HG03108 (cell line): ENCODE results near the gene TFG.
A peak's percentile ranks its signal among the peaks of the same experiment; 100 is the strongest.

Experiments
- ATAC-seq: cut with Tn5 transposase; IDR thresholded peaks from one replicate; pipeline ENCODE4 v1.9.1; 2021; ENCODE audit warnings: moderate library complexity; ENCODE audit not compliant: unreplicated experiment

Gene TFG

GRCh38 chr3:100753846-100754245 is 44.6 kb downstream of the TFG start:
- ATAC-seq = no peak

GRCh38 chr3:100754563-100755334 is 45.5 kb downstream of the TFG start:
- ATAC-seq = no peak

GRCh38 chr3:100756441-100756840 is 47.1 kb downstream of the TFG start:
- no peak for ATAC-seq

DNA sequence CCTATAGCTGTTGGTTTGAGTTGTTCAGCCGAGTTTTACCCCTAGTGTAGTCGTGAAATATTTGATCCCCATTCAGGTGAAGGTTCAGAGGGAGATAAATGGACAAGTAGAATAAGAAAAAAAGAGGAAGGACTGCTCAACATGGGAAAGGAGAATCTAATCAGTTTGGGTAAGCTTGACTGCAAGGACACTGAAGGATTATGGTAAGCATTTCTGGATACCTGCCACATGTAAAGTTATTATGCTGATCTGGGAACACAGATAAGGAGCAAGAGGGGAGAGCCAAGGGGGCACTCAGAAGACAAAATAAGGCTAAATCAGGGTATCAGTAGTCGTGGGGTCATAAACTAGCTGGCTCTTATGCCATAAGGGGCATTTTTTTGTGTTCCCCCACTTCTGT is 49.9 kb downstream of the TFG start:
- ATAC-seq = no peak

GRCh38 chr3:100759950-100760349 is 50.7 kb downstream of the TFG start:
- no peak for ATAC-seq

- no peak for ATAC-seq
Measured at GRCh38 chr3:100760377-100760776, 51.1 kb downstream of the TFG start.

GRCh38 chr3:100761211-100761942 is 52.1 kb downstream of the TFG start:
- peak; percentile 55 for ATAC-seq

DNA sequence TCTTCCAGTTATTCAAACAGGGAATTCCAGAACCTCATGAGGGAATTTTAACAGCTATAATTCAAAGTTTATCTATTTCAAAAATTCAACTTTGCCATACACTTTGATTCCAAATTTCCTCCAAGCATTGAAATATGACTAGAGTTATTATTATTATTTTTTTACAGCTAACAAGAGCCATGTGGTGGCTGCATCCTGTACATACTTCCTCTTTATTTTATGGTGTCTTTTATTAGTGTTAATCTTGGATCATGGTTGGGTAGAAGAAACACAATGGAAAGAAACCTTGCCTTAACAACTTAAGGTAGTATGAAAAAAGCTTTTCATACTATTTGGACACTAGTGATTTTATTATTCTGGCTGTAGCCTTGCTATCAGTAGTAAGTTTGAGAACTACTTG is 52.7 kb downstream of the TFG start:
- no peak for ATAC-seq

- no peak for ATAC-seq
Measured at GRCh38 chr3:100765437-100765975, 56.2 kb downstream of the TFG start.

DNA sequence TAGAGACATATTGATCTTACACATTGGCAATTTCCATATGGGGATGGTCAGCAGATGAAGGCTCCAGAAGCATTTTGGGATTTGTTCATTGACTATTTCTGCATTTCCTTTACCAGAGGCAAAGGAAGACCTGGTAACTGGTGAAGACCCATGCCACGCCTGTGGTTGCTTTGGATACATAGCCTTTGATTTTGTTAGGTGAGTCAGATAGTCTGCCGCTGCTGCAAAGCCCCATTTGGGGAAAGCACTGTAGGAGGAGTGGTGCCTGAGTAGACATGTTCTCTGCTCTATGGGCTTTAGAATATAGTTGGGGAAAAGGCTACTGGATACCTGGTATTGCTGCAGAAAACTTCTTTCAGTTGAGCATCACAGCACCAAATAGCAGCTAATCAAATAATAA is 56.8 kb downstream of the TFG start:
- ATAC-seq = no peak

GRCh38 chr3:100769693-100770092 is 60.4 kb downstream of the TFG start:
- no peak for ATAC-seq

DNA sequence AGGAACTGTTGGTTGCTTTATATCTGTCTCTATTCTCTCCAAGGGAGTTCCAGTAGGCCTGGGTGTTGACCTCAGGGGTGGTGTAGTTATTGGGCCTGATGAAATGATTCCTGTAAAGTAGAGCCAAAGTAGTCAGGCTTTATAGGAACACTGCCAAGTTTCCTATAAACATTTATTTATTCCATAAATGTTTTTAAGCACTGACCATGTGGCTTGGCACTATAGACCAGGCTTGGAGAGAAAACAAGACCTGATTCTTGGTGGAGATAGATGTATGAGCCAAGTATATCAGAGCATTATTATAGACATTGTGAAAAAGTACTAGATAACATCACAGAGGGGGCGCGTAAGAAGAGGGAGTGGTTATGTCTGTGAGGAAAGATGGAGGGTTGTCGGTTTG is 65.9 kb downstream of the TFG start:
- no peak for ATAC-seq

- ATAC-seq = no peak
Measured at GRCh38 chr3:100775669-100776068, 66.4 kb downstream of the TFG start.

- ATAC-seq = no peak
Measured at GRCh38 chr3:100776097-100776729, 66.9 kb downstream of the TFG start.

DNA sequence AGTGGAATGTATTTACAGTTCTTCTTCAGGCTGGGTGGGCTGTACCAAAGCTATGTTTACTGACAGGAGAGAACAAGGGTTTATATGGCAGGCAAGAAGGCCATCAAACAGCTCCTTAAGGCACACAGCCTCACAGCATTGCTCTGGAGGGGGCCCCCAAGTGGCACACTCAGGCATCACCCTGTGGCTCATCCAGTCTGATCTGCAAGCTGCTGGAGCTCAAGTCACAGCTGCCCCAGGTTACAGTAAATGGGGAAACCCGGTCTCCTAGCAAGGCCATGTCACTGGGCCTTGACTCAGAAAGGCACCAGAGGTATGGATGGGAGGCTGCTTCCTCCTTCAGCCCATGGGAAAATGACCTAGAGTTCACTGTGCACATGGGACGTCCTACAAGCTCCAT is 67.5 kb downstream of the TFG start:
- no peak for ATAC-seq

DNA sequence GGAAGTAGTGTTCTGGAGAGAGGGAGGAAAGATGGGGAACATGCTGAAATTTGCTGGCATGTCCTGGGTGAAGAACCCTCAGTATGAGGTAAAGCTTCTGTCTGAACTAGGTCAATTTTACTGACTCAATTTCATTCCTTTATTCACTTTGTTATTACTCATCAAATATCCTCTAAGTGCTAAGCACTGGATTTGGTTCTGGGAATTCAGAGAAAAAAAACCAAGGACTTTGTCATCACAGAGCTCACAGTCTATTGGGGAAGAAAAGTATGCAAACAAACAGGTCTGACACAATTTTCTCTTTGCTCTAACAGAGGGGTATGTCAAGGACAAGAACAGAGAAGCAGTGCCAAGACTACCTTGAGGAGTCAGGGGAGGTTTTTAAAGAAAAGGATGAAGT is 68.0 kb downstream of the TFG start:
- no peak for ATAC-seq

- ATAC-seq = no peak
Measured at GRCh38 chr3:100779480-100779879, 70.2 kb downstream of the TFG start.

- ATAC-seq = no peak
Measured at GRCh38 chr3:100780071-100780622, 70.9 kb downstream of the TFG start.

DNA sequence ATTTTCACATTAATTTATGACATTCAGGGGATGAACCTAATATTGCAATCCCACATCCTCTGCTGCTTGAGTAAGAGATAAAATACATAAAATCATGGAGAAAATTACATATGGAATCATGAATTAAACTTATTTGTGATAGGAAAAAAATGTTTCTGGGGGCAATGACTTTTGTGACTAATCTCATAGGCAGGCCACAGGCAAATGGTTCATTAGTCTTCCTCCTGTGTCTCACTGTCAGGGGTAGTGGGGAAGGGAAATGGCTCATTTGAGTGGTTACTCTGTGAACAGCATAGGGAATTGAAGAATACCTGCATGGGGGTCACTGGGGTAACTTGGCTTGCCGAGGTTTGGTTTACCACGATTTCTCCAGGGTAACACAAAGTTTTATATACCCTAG is 72.0 kb downstream of the TFG start:
- no peak for ATAC-seq

DNA sequence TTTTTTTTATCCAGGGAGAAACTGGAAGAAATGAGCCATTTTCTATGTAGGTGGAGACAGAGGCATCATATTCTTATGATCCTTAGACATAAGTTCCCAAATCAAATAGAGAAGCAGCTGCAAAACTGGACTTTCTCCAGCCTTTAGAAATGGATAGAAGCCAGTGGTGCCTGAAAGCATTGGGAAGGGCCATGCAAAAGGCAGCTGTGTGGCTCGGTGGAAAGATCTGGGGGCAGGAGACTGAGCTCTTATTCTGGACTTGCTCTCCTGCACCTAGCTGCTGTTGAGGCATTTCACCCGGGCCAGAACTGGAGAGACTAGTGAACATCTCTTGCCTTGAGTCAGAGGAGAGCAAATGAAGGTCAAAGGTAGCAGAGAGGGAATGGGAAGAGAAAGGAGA is 73.1 kb downstream of the TFG start:
- ATAC-seq = no peak

- ATAC-seq = no peak
Measured at GRCh38 chr3:100782906-100783305, 73.6 kb downstream of the TFG start.
